ENCODE data around the gene FARS2.

DNA sequence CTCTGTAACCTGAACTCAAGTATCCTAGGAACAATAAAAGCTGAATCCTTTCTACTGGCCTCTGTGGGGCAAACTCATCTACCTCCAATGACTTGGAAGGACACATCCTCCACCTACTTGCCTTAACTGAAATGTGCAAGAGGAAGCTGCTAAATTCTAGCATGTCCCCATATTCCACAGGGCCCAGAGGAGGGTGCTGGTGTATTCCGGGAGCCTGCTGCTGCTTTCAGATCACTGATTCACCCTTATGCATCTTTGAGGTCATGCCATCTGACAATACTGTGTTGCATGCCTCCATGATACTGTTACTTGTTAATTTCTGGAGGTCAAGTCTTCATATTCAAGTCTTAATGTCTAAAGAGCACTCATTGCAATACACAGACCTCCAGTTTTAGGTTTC lies 40.9 kb upstream of the FARS2 start:
- TF ChIP-seq, protein P1, sequence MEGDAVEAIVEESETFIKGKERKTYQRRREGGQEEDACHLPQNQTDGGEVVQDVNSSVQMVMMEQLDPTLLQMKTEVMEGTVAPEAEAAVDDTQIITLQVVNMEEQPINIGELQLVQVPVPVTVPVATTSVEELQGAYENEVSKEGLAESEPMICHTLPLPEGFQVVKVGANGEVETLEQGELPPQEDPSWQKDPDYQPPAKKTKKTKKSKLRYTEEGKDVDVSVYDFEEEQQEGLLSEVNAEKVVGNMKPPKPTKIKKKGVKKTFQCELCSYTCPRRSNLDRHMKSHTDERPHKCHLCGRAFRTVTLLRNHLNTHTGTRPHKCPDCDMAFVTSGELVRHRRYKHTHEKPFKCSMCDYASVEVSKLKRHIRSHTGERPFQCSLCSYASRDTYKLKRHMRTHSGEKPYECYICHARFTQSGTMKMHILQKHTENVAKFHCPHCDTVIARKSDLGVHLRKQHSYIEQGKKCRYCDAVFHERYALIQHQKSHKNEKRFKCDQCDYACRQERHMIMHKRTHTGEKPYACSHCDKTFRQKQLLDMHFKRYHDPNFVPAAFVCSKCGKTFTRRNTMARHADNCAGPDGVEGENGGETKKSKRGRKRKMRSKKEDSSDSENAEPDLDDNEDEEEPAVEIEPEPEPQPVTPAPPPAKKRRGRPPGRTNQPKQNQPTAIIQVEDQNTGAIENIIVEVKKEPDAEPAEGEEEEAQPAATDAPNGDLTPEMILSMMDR (IDR thresholded peaks at IDR 0.05), result no peak
- no peak for TF ChIP-seq EZH2 (IDR thresholded peaks at IDR 0.05; ENCODE audit: borderline replicate concordance, insufficient read depth, low read depth, low read length, poor library complexity, severe bottlenecking)
